H54 (cell line): ENCODE results near the gene IL22.

Experiments used
- DNase-seq: peaks from one replicate; pipeline ENCODE4 v3.0.0; 2011; ENCODE audit warnings: low spot score, mixed read lengths; ENCODE audit not compliant: insufficient read length
- FAIRE-seq: peaks from 3 replicates; lab custom pipeline; 2011; peaks lifted over from hg19 to GRCh38; lab: Jason Lieb, UNC
- POLR2A ChIP-seq: IDR thresholded peaks from 2 replicates; pipeline ENCODE4 v1.6.1; 2011; ENCODE audit warnings: low read depth, mild to moderate bottlenecking, low read length

The IL22 gene

GRCh38 chr12:68253504-68253903 is at the start of gene IL22:
IL22 (minus strand) TSS chr12:68253604; CDS start chr12:68253448, 156 bp downstream.
- no peak for TF ChIP-seq POLR2A
- DNase-seq (no peak), FAIRE-seq (no peak)

- DNase-seq (no peak), FAIRE-seq (no peak)
- no peak for TF ChIP-seq POLR2A
Measured at GRCh38 chr12:68297929-68298328, 44.5 kb upstream of the IL22 start.

GRCh38 chr12:68294251-68294650 is 40.8 kb upstream of the IL22 start:
- FAIRE-seq (no peak), DNase-seq (no peak)
- TF ChIP-seq POLR2A = no peak

- DNase-seq (no peak), FAIRE-seq (no peak)
- no peak for TF ChIP-seq POLR2A
Measured at GRCh38 chr12:68293347-68293746, 39.9 kb upstream of the IL22 start.

- no peak for DNase-seq
- FAIRE-seq = no peak
- TF ChIP-seq POLR2A = no peak
Measured at GRCh38 chr12:68292151-68292943, 38.9 kb upstream of the IL22 start.

- no peak for TF ChIP-seq POLR2A
- DNase-seq (no peak), FAIRE-seq (no peak)
Measured at GRCh38 chr12:68291396-68292036, 38.1 kb upstream of the IL22 start.

- DNase-seq = no peak
- FAIRE-seq = no peak
- no peak for TF ChIP-seq POLR2A
Measured at GRCh38 chr12:68290126-68290525, 36.7 kb upstream of the IL22 start.

- no peak for TF ChIP-seq POLR2A
- FAIRE-seq (no peak), DNase-seq (no peak)
Measured at GRCh38 chr12:68287106-68287505, 33.7 kb upstream of the IL22 start.

- DNase-seq (no peak), FAIRE-seq (no peak)
- no peak for TF ChIP-seq POLR2A
Measured at GRCh38 chr12:68286396-68286795, 33.0 kb upstream of the IL22 start.

GRCh38 chr12:68285541-68285940 is 32.1 kb upstream of the IL22 start:
- DNase-seq = no peak
- no peak for FAIRE-seq
- TF ChIP-seq POLR2A = no peak

GRCh38 chr12:68281322-68282077 is 28.1 kb upstream of the IL22 start:
- FAIRE-seq (no peak), DNase-seq (no peak)
- TF ChIP-seq POLR2A = no peak

GRCh38 chr12:68280240-68280639 is 26.8 kb upstream of the IL22 start:
- no peak for TF ChIP-seq POLR2A
- FAIRE-seq (no peak), DNase-seq (no peak)

GRCh38 chr12:68279227-68280054 is 26.0 kb upstream of the IL22 start:
- no peak for FAIRE-seq
- DNase-seq = no peak
- TF ChIP-seq POLR2A = no peak
